Posterior cingulate gyrus (tissue), 11 donors: Measurements from ENCODE around the gene MLPH.

Experiments used
- DNase-seq, 10 donors: peaks; one replicate each; pipeline versions ENCODE4 v3.0.0 to v3.0.0-alpha.2; 2020 to 2021; ENCODE audit warnings: mixed read lengths in 3 of 10
- intact Hi-C: fragments of 100-400 bp; cut with DNase I; formaldehyde crosslinking; loops from one replicate; pipeline ENCODE4 v1.15.1; 2023

MLPH gene

DNA sequence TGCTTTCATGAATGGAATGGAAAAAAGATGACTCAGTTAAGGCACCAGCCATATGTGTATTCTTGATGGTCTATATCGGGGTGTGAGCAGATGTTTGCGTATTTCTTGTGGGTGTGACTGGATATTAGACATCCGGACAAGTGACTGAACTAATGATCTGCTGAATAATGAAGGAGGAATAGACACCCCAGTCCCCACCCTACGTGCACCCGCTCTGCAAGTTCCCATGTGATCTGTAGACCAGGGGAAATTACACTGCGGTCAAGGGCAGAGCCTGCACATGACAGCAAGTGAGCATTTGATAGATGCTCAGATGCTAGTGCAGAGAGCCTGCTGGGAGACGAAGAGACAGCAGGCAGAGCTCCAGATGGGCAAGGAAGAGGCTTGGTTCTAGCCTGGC, 66.9 kb downstream of the MLPH start:
- peak in 1 of 10 donors; percentile 48 for DNase-seq
- intact Hi-C loops: no loop called here

DNA sequence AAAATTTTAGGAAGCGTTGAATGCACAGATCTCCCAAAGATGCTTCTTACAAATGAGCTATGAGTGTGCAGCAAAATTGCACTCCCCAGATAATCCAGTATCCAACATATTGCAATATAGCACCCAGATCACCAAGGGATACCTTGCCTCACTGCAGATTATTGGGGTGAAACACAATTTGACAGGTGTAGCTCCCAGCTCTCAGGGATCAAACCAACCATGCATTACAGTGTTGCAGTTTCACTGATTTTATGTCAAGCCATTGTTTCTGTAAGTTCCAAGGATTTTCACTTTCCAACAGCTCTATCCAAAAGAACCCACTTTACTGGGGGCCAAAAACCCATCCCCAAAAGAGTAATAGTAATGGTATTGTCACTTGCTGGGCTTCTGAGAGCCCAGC, 68.5 kb downstream of the MLPH start:
- intact Hi-C loops: no loop called here
- DNase-seq: no peak

DNA sequence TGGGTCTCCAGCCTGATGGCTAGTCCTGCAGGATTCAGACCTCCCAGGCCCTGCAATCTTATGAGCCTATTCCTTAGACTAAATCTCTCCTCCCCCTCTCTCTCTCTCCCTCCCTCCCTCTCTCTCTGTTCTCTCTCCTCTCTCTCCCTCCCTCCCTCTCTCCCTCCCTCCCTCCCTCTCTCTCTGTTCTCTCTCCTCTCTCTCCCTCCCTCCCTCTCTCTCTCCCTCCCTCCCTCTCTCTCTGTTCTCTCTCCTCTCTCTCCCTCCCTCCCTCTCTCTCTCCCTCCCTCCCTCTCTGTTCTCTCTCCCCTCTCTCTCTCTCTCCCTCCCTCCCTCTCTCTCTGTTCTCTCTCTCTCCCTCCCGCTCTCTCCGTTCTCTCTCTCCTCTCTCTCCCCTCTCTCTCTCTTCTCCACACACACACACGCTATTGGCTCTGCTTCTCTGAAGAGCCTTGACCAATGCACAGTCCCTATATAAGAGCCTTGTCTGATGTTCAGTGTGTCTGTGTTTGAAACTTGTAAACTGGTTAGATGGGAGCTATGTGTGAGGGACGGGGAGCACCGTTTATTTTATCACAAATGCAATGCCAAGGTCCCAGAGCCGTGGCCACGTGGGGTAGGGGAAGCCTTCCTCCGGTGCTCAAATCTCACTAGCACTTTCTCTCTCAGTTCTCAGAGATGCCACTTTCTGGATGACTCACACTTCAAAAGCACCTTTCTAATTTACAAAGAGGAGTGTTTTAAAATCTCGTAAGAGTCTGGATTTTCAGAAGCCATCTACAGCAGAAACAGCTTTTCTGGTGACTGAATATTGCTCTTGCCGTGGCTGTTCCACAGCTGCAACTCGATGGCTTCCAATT, 70.0 kb downstream of the MLPH start:
- DNase-seq: peak in 2 of 10 donors; percentile 5 to 14
- intact Hi-C loops: no loop called here

DNA sequence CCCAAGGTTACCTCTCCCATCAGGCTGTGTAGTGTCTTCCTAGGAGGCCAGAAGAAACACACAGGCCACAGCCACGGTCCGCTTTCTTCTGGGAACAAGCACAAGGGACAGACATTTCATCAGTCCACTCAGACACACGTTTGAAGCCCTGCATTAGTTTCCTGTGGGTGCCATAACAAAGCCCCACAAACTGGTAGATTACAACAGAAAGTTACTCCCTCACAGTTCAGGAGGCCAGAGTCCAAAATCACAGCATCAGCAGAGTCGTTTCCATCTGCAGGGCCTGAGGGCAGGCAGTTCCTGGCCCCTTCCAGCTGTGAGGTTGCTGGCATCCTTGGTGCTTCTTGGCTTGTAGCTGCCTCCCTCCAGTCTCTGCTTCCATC, 70.6 kb downstream of the MLPH start:
- intact Hi-C loops: no loop called here
- peak in 2 of 10 donors; percentile 12 to 40 for DNase-seq

DNA sequence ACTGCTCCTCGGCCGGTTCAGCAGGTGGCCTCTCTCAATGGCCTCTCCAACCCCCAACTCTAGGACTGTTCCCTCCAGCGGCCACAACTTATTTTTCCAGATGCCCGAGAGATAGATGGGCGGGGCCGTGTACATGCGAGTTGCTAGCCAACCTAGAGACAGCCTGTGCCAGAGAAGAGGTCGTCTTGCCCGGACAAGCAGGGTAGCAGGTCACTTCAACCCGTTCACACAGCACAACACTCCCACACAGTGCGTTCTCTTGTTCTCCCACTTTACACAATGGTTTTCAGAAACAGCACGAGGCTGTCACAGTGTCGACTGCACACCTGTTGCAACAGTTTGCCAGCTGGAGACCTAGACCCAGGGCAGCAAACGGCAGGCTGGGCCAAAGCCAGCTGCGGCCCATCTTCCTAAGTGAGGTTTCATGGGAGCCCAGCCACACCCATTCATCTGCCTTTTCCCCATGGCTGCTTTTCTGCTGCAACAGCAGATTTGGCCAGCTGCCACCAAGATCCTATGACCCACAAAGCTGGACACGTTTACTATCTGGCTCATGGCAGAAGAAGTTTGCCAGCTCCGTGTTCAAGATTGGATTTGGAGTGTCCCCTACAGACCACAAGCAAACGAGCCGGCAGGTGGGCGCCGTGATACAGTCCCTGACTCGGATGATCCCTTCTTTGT, 72.0 kb downstream of the MLPH start:
- intact Hi-C loops: no loop called here
- peak in 2 of 10 donors; percentile 55 to 82 for DNase-seq

DNA sequence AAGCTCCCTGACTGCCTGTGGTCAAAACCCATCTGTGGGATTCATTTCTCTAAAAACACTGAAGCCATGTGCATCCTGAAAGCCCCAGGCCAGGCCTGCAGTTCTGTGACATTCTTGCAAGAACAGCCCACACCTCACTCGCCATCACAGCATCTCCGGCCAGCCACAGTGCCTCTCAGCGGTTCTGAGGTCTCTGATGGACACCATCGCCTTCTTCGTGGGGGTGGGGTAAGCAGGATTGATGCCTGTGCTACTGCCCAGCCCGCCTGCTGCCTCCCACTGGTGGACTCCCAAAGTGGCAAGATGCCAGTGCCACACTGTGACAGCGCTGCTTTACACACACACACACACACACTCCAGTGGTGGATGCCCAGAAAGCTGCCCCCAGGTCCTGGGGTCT, 74.2 kb downstream of the MLPH start:
- intact Hi-C loops: no loop called here
- peak in 1 of 10 donors; percentile 29 for DNase-seq

DNA sequence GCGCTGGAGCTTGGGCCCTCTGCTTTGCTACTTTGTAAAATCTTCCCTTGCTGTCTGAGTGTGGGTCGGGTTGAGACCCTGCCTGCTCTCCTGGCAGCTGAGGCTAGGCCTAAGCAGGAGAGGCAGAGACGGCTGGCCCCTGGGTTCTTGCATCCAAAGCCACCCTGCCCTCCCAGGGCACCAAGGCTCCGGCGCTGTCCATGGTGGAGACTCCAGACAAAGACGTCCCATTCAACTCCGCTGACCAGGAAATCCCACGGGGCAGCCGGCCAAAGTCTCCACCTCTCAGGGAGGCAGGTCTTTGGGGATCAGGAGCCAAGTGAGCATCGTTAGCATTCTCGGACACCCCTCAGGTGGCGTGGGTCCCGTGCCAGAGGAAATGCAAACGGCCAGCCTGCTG, 76.8 kb downstream of the MLPH start:
- no peak for DNase-seq
- intact Hi-C loops: no loop called here

DNA sequence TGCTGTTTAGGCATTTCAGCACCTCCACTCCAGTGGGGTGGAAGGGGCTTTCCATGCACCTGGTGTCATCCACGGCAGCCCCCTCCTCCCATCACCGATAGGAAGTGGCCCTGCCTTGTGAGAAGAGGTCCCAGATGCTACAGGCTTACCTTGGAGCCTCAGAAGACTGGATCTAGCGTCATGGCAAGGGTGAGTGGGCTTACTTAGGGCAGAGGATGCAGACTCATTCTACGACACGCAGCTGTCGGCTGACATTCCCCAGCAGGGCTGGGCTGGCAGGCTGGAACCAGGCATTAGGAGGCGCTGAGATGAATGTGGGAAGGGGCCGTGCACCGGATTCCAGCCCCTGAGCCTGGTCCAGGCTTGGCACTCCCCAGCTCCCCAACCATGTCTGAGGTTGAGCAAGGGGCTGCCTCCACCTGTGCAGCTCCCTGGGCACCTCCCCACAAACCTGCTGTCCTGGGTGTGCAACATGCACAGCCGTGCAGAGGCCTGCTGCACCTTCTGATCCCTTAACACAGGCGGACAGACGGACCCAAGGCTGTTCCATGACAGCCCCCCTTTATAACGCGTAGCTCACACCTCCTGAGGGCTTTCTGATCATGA, 77.6 kb downstream of the MLPH start:
- intact Hi-C loops: no loop called here
- no peak for DNase-seq

DNA sequence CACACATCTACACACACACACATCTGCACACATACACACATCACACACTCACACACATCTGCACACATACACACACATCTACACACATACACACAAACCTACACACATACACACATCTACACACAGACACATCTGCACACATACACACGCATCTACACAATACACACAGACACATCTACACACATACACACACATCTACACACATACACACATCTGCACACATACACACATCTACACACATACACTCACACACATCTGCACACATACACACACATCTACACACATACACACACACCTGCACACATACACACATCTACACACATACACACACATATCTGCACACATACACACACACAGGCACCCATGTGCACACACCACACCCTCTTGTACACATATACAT, 78.9 kb downstream of the MLPH start:
- intact Hi-C loops: no loop called here
- DNase-seq: no peak

DNA sequence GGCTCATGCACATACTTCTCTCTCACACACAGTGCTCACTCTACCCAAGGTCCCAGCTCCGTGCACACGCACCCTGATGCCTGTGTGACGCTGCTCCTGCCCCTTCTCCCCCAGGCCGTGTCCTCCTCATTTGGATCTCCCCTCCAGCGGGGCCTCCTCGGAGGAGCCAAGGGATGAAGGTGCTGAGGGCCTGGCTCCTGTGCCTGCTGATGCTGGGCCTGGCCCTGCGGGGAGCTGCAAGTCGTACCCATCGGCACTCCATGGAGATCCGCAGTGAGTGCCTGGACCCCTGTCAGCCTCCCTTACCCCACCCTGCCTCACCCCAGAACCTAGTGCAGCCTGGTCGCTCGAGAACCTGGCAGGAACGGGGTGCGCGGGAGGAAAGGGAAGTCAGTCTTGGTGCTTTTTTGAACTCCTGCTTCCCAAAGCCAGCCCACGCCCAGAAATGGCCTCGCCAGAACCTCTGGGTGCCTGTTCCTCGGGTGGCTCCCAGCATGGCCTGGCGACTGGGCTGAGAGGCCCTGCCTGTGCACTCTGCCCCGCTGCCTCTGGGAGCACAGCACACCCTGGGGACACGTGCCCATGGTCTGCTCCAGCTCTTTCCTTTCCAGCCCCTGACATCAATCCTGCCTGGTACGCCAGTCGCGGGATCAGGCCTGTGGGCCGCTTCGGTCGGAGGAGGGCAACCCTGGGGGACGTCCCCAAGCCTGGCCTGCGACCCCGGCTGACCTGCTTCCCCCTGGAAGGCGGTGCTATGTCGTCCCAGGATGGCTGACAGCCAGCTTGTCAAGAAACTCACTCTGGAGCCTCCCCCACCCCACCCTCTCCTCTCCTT, 79.6 kb downstream of the MLPH start, which contains the start of gene PRLH:
TSS of gene PRLH (plus strand) at position 174 of the 835 bp plus-strand sequence. CDS start at position 174, 0 bp downstream.
- DNase-seq: no peak
- intact Hi-C loops: no loop called here

DNA sequence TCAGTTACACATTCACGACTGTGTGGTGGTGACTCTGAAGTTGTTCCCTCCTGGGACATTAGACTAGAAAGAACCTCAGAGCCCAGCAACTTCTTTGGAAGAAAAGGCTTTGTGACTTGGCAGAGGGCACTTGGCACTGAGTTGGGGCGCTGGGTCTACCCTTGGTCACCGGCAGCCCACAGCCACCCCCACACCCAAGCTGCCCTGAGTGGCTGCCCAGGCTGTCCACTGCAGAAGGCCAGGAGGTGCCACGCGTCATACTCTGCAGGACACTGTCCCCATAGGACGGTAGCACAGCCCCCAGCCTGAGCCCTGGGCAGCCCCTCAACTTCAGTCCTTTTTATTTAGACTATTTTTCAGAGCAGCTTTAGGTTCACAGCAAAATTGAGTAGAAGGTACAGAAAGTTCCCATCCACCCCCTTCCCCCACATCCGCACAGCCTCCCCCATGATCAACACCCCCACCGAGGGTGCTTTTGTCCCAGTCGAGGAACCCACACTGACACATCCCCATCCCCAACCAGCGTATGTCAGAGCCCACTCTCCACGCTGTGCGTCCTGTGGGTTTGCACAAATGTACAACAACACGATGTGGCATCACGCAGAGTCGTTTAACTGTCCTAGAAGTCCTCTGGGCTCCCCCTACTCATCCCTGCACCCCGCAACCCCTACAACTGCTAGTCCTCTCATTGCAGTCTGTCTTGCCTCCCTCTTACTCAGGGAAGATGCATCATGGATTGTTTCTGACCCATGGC, 80.4 kb downstream of the MLPH start:
- intact Hi-C loops: no loop called here
- DNase-seq: no peak

DNA sequence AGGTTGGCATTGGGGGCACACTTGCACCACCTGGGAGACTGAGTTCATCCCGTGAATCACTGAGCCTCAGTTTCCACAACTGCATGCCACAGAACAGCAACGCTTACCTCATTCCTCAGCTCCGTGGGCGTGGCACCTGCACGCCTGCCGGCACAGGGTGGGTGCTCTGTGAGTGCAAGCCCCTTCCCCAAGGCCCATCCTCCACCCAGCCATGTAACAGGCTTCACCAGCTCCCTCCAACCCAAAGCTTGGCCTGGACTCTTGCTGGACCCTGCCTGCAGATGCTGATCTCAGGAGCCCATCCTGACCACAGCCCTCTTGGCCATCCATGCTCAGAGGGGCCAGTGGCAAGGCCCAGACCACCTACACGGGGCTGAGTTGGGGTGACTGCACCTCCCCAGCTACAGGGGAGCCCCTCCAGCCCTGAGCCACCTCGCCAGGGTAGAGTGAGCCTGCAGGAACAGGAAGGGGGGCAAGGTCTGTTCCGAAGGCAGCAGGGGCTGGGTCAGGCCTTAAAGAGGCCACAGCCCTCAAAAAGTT, 81.1 kb downstream of the MLPH start:
- intact Hi-C loops: no loop called here
- no peak for DNase-seq

DNA sequence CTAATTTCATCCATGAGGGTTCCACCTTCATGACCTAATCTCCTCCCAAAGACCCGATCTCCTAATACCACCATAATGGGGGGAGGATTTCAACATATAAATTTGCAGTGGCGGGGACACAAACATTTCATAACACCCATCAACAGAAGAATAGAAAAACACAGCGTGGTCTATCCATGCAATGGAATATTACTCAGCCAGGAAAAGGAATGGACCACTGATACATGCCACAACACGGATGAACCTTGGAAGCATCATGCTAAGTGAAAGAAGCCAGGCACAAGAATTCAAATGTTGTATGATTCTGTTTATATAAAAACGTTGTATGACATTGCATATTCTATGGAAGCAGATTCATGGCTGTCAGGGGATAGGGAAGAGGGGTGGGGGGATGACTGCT, 82.0 kb downstream of the MLPH start:
- intact Hi-C loops: no loop called here
- no peak for DNase-seq

DNA sequence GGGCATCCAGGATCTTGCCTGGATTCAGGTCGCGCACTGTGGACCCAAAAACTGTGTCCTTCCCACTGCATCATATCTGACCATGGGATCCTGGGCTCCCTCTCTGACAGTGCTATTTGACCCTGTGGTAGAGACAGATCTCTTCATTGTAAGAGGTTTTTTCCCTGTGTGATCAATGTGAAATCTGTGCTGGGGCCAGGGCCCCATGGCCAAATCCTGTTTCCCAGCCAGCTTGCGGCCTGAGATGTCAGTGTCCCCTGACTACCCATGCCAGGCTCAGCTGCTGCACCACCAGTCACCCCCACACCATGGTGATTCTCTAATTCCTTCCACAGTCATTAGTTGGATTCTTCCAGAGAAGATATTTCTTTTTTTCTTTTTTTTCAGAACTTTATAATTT, 82.8 kb downstream of the MLPH start:
- peak in 1 of 10 donors; percentile 18 for DNase-seq
- intact Hi-C loops: loop anchor here (5.0 kb wide), 1 partner anchor 478 kb away; no protein-coding TSS in a partner anchor

DNA sequence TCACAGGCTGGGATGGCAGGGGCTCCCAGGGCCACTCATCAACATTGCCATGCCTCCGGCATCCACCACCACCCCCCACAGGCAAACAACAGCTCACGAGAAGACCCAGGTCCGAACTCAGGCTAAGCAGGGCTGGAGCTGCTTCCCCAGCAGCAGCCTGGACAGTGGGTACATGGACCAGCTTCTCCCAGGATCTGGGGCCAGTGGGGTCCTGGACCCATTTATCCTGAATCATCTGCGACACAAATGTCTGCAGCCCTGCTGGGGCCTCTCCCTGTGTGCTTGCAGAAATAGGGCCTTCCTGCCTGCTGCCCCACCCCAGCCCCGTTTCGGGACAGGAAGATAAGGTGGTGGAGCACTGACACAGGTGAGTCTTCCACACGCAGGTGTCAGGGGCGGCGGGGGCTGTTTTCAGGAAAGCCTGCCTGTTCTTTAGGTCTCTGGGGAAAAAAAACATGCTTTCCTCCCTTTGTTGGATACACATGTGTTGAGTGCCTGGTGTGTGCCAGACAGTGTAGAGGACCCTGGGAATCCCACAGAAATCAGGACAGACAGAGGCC, 83.8 kb downstream of the MLPH start:
- peak in 2 of 10 donors; percentile 52 to 71 for DNase-seq
- intact Hi-C loops: loop anchor here (5.0 kb wide), 1 partner anchor 479 kb away; no protein-coding TSS in a partner anchor

DNA sequence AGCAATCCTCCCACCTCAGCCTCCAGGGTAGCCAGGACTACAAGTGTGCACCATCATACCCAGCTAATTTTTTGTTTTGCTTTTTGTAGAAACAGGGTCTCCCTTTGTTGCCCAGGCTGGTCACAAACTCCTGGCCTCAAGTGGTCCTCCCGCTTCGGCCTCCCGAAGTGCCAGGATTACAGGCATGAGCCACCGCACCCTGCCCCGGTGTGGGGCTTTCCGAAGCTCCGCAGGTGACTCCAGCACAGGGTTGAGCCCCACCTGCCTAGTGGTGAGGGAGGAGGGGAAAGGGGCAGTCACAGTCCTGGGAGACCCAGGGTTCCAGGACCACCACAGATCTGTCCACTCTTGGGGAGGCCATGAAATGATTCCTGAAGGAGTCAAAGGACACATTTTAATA, 84.5 kb downstream of the MLPH start:
- intact Hi-C loops: loop anchor here (5.0 kb wide), 1 partner anchor 479 kb away; no protein-coding TSS in a partner anchor

DNA sequence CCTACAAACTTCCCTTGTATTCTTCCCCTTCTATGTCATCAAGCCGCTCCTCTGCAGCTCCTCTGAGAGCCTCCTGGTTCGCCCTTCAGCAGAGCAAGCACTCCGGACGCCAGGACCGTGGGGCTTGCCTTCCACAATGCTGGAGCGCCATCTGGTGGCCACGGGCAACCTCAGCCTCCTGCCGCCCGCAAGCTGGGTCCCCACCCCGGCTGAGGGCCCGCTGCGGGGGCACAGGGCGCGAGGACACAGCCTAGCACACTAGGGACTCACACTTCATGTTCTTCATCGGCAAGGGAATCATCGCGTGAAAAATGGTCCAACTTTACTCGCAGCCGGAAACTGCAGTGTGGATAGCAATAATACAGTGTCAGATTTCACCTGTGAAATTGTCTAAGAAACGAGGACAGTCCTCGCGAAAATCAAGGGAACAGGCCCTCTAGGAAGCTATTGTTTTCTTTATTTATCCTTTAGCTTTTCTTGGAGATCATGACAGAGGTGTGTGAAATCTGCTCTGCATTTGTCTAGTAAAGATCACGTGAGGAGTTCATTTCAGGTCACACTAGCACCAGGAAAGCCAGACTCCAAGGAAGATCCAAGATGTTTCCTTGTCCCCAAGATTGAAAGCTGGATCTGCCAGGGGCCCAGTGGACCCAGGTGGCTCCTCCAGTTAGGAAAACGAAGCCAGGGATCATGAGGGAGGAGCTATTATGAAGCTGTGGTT, 85.1 kb downstream of the MLPH start:
- intact Hi-C loops: loop anchor here (1.0 to 5.0 kb wide), 3 partner anchors 60 to 480 kb away; no protein-coding TSS in a partner anchor
- DNase-seq: peak; percentile 75 to 98 (median 92)

More for the DNA sequence above, 84.5 kb downstream of the MLPH start:
- DNase-seq: peak in 2 of 10 donors; percentile 55 to 84

DNA sequence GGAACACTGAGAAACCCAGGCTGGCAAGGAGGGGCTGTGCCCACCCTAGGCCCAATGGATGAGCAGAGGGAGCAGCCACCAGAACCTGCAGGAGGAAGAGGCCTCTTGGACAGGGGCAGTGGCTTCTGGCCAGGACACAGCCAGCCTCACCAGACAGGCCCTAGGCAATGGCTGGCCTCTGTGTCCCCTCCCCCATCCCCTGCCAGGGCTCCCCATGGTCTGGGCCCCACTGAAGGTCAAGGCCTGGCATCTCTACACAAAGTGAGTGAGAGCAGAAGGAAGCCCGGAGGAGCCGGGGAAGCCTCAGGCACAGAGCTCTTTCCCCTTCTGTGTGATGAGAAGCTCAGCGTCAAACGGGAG, 85.7 kb downstream of the MLPH start:
- intact Hi-C loops: loop anchor here (1.0 to 5.0 kb wide), 3 partner anchors 60 to 480 kb away; no protein-coding TSS in a partner anchor
- DNase-seq: peak in 2 of 10 donors; percentile 35 to 57
